HepG2 (cell line): ENCODE measurements around the gene DRC3. TPM values are rescaled to one million over a fixed set of nuclear protein-coding genes. Genes with fewer than 3 reads are reported as not detected.

Experiments used
- ATAC-seq: fragments of 200-7000 bp; cut with Tn5 transposase; 3 replicates; pipeline ENCODE4 v1.9.1; 2020; ENCODE audit warnings: mild to moderate bottlenecking, moderate library complexity
- BruUV-seq: library from RNA; stranded (reverse); fragments of 400-500 nt; replicated peaks from 2 replicates; lab custom pipeline; 2021; lab: Mats Ljungman, UMichigan
- CTCF ChIA-PET: fragments of 300-600 bp; formaldehyde crosslinking; extraction: SDS; loops from one replicate; lab custom pipeline; 2021; ENCODE audit warnings: low total read pairs, inconsistent platforms, low intra/inter-chr PET ratio; lab: Yijun Ruan, JAX
- POLR2A ChIA-PET: fragments of 350-600 bp; sonication (Branson Sonifier 250); formaldehyde crosslinking; loops from one replicate; lab custom pipeline; 2020; ENCODE audit warnings: antibody characterized with exemption, inconsistent platforms; lab: Yijun Ruan, JAX
- DNase-seq: peaks from one replicate; pipeline ENCODE4 v3.0.0-alpha.2; 2015; ENCODE audit warnings: low spot score
- FAIRE-seq: peaks from 3 replicates; lab custom pipeline; 2011; peaks lifted over from hg19 to GRCh38; lab: Jason Lieb, UNC
- H2AFZ ChIP-seq: one replicate; pipeline ENCODE4 v1.6.1; 2011; ENCODE audit warnings: low read length, inconsistent platforms
- H3K27ac ChIP-seq: fragments of 300-600 bp; 3 replicates; pipeline ENCODE4 v1.8.0; 2011; ENCODE audit warnings: mixed run types, mild to moderate bottlenecking, mixed read lengths, low read length, inconsistent platforms; ENCODE audit not compliant: insufficient read depth; ENCODE audit errors: extremely low read length
- H3K27me3 ChIP-seq, 2 experiments: fragments of 200-600 bp in 1 of 2; 2 replicates in 1 of 2; 3 replicates in 1 of 2; pipeline versions ENCODE4 v1.6.0 to v1.8.0; 2011; ENCODE audit warnings: low read length in 2 of 2, mild to moderate bottlenecking in 2 of 2, moderate library complexity in 2 of 2, inconsistent platforms in 1 of 2; ENCODE audit not compliant: insufficient read depth in 2 of 2, control insufficient read depth in 1 of 2
- H3K36me3 ChIP-seq, 2 experiments: fragments of 200-600 bp in 1 of 2; replicated peaks in 1 of 2; 2 replicates in 1 of 2; 3 replicates in 1 of 2; pipeline versions ENCODE4 v1.5.1 to v1.8.0; 2011; ENCODE audit warnings: low read length in 2 of 2, inconsistent platforms in 1 of 2; ENCODE audit not compliant: insufficient read depth in 2 of 2, control insufficient read depth in 1 of 2
- H3K4me1 ChIP-seq: 2 replicates; pipeline ENCODE4 v1.5.1; 2012; ENCODE audit warnings: low read length, inconsistent platforms; ENCODE audit not compliant: insufficient read depth
- H3K4me2 ChIP-seq: 2 replicates; pipeline ENCODE4 v1.6.0; 2011; ENCODE audit warnings: low read depth, low read length, inconsistent platforms
- H3K4me3 ChIP-seq, 3 experiments: fragments of 200-600 bp in 1 of 3; sonication (generic), shearing (Covaris generic) in 1 of 3; replicated peaks in 1 of 3; 2 replicates each; pipeline ENCODE4 v1.5.1; 2011 to 2016; ENCODE audit warnings: low read length in 3 of 3, inconsistent platforms in 2 of 3, low read depth in 2 of 3, mild to moderate bottlenecking in 2 of 3, control low read depth in 1 of 3, mixed read lengths in 1 of 3; ENCODE audit not compliant: insufficient read depth in 1 of 3
- H3K79me2 ChIP-seq: one replicate; pipeline ENCODE4 v1.6.1; 2011; ENCODE audit warnings: low read length, inconsistent platforms; ENCODE audit not compliant: insufficient read depth
- H3K9ac ChIP-seq: 2 replicates; pipeline ENCODE4 v1.6.0; 2011; ENCODE audit warnings: mild to moderate bottlenecking, low read depth, low read length, inconsistent platforms; ENCODE audit not compliant: insufficient read depth
- H3K9me3 ChIP-seq: 2 replicates; pipeline ENCODE4 v1.5.1; 2012; ENCODE audit warnings: mild to moderate bottlenecking, low read length
- H4K20me1 ChIP-seq: 2 replicates; pipeline ENCODE4 v1.6.0; 2011; ENCODE audit warnings: inconsistent platforms, mild to moderate bottlenecking, low read length, moderate library complexity; ENCODE audit not compliant: insufficient read depth
- ARID5B ChIP-seq: IDR thresholded peaks from 2 replicates; pipeline ENCODE4 v1.4.0; 2020; ENCODE audit warnings: mild to moderate bottlenecking, missing genetic modification reagents
- HMGA1 ChIP-seq: sonication (generic); formaldehyde crosslinking; conservative IDR thresholded peaks from 2 replicates; pipeline ENCODE4 v1.4.0; 2020; ENCODE audit warnings: missing genetic modification reagents
- NFIB ChIP-seq: sonication (generic); formaldehyde crosslinking; IDR thresholded peaks from 2 replicates; pipeline ENCODE4 v1.9.0; 2021; ENCODE audit warnings: missing genetic modification reagents, mild to moderate bottlenecking, borderline replicate concordance
- NFYB ChIP-seq: sonication (generic); formaldehyde crosslinking; IDR thresholded peaks from 2 replicates; pipeline ENCODE4 v1.4.0; 2020; ENCODE audit warnings: missing genetic modification reagents
- NPAS2 ChIP-seq: sonication (generic); formaldehyde crosslinking; IDR thresholded peaks from 2 replicates; pipeline ENCODE4 v1.8.0; 2022; ENCODE audit warnings: mild to moderate bottlenecking, missing genetic modification reagents, borderline replicate concordance
- PCBP1 ChIP-seq: fragments of 200-400 bp; formaldehyde crosslinking; IDR thresholded peaks from 2 replicates; pipeline ENCODE4 v1.6.1; 2017; ENCODE audit warnings: mild to moderate bottlenecking, low read depth, low read length, borderline replicate concordance
- PHF20 ChIP-seq: sonication (generic); formaldehyde crosslinking; IDR thresholded peaks from 2 replicates; pipeline ENCODE4 v1.5.0; 2020; ENCODE audit warnings: mild to moderate bottlenecking, missing genetic modification reagents
- RBFOX2 ChIP-seq: fragments of 200-400 bp; formaldehyde crosslinking; IDR thresholded peaks from 2 replicates; pipeline ENCODE4 v1.6.1; 2017; ENCODE audit warnings: low read depth, mild to moderate bottlenecking, low read length
- SP2 ChIP-seq: sonication (generic); formaldehyde crosslinking; IDR thresholded peaks from 2 replicates; pipeline ENCODE4 v1.5.1; 2020; ENCODE audit warnings: mild to moderate bottlenecking, missing genetic modification reagents
- SP5 ChIP-seq: IDR thresholded peaks from 2 replicates; pipeline ENCODE4 v1.6.1; 2016; ENCODE audit warnings: low read depth, borderline replicate concordance
- ZNF17 ChIP-seq: sonication (generic); formaldehyde crosslinking; IDR thresholded peaks from 2 replicates; pipeline ENCODE4 v1.5.0; 2020; ENCODE audit warnings: mild to moderate bottlenecking, missing genetic modification reagents
- ZNF746 ChIP-seq: sonication (generic); formaldehyde crosslinking; IDR thresholded peaks from 2 replicates; pipeline ENCODE4 v1.8.0; 2022; ENCODE audit warnings: mild to moderate bottlenecking, missing genetic modification reagents
- ZNF850 ChIP-seq: sonication (generic); formaldehyde crosslinking; conservative IDR thresholded peaks from 2 replicates; pipeline ENCODE4 v1.9.0; 2021; ENCODE audit warnings: mild to moderate bottlenecking, missing genetic modification reagents
- ZSCAN12 ChIP-seq: sonication (generic); formaldehyde crosslinking; IDR thresholded peaks from 2 replicates; pipeline ENCODE4 v1.9.0; 2021; ENCODE audit warnings: mild to moderate bottlenecking, missing genetic modification reagents
- WGBS: methylation state at CpG from one replicate; pipeline ENCODE4 v1.1.6; 2017; ENCODE audit warnings: low lambda C conversion rate; 5-methylcytosine and 5-hydroxymethylcytosine counted together
- in situ Hi-C: cut with HindIII; loops from 2 replicates; pipeline ENCODE4 v1.10.0; 2017; ENCODE audit warnings: low pct_unique_long_range_greater_than_20kb; ENCODE audit not compliant: extremely low pct_ligation_motif_present
- intact Hi-C: fragments of 100-400 bp; cut with micrococcal nuclease; formaldehyde crosslinking; loops from one replicate; pipeline ENCODE4 v1.10.0; 2022; ENCODE audit not compliant: unreplicated experiment
- polyA plus RNA-seq, 8 experiments: library from polyadenylated mRNA; depleted of rRNA in 3 of 8; stranded (reverse) in 7 of 8; unstranded in 1 of 8; fragments of >200 nt; fragmentation: Illumina TruSeq in 4 of 8; extraction: Trizol in 4 of 8; gene quantifications; 2 replicates each; pipeline versions ENCODE4 v1.2.1 to v1.2.3, GENCODE V29; 2011 to 2016; ENCODE audit warnings: low read depth in 4 of 8, missing spikeins in 1 of 8, mixed read lengths in 1 of 8; ENCODE audit not compliant: insufficient read depth in 1 of 8
- total RNA-seq, 5 experiments: library from RNA; depleted of rRNA; stranded (reverse); fragments of >200 nt; fragmentation: Illumina TruSeq; extraction: Trizol; gene quantifications; 2 replicates each; pipeline ENCODE4 v1.2.3, GENCODE V29; 2016; ENCODE audit warnings: low read depth in 1 of 5

Gene DRC3
- total and polyA plus RNA-seq, 2 of the 13 experiments (the other 11 are each of a cell fraction or from before 2014, with no cell fraction given), result 0.53 to 0.87 TPM

- no peak for FAIRE-seq
- no peaks in the 10 kb centered on the region for H3K79me2 ChIP-seq
- no peak overlapping the region for H3K4me3 ChIP-seq
- H3K27me3 ChIP-seq, result peaks cover 7 to 26% of the 10 kb centered on the region in 2 experiments; a peak in 4 of 5 replicates
- no peak for ATAC-seq
- BruUV-seq, result no TSS peak
- TF ChIP-seq SP2 (CRISPR knock-in tag) (no peak), PCBP1 (no peak), NFYB (CRISPR knock-in tag) (no peak), PHF20 (CRISPR knock-in tag) (no peak), NFIB (CRISPR knock-in tag) (no peak), RBFOX2 (no peak), ZNF746 (CRISPR knock-in tag) (no peak), SP5 (no peak), ZNF850 (CRISPR knock-in tag) (no peak), NPAS2 (CRISPR knock-in tag) (no peak)
- TF ChIP-seq, all 625 proteins: peak for 0
- H3K4me1 ChIP-seq, result peaks cover 17% of the 10 kb centered on the region
- H3K9me3 ChIP-seq, result no peaks in the 10 kb centered on the region
- ChIA-PET POLR2A (no interaction called here), CTCF (no interaction called here)
- 29% methylated on average over 5 of the region's 9 CpGs for WGBS
- no peaks in the 10 kb centered on the region for H3K36me3 ChIP-seq
- no peak overlapping the region for H2AFZ ChIP-seq
- H3K9ac ChIP-seq, result no peak overlapping the region
- no peak overlapping the region for H3K27ac ChIP-seq
- no peak for DNase-seq
- no peaks in the 10 kb centered on the region for H4K20me1 ChIP-seq
- intact Hi-C loops, result no loop called here
- H3K4me2 ChIP-seq, result no peak overlapping the region
- in situ Hi-C loops, result no loop called here
Observed at GRCh38 chr17:17981330-17981729, 8.7 kb downstream of the DRC3 start.

DNA sequence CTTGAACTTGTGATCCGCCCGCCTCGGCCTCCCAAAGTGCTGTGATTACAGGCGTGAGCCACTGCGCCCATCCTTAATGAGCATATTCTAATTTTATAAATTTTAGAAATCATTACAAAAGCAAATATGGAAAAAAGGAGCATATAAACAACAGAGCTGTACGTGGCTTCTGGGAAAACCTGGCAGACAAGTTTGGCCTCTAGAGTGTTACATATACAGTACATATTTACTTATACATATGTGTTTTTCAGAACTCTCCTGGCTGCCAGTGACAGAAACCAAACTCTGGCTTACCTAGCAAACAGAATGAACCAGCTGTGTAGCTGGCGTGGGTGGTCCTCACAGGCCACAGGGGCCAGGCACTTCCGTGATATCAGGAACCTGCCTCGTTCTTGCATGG lies 10.1 kb downstream of the DRC3 start:
- ChIA-PET POLR2A (interaction anchor here (2.1 kb wide), 1 partner anchor 10 kb away, joined by 13 read pairs; the partner anchor contains the start of genes DRC3 and TOM1L2), CTCF (no interaction called here)
- DNase-seq, result no peak
- Histone ChIP-seq H3K27ac (no peak overlapping the region), H3K4me3 (peak overlapping the region in 2 of 3 experiments; percentile 1 to 30; a peak in 1 of 6 replicates), H3K36me3 (no peaks in the 10 kb centered on the region), H3K79me2 (no peaks in the 10 kb centered on the region), H3K9ac (no peak overlapping the region), H3K9me3 (no peaks in the 10 kb centered on the region), H4K20me1 (no peaks in the 10 kb centered on the region), H2AFZ (peak overlapping the region; percentile 80), H3K4me2 (peak overlapping the region; percentile 81), H3K4me1 (peaks cover 17% of the 10 kb centered on the region), H3K27me3 (peaks cover 4 to 19% of the 10 kb centered on the region in 2 experiments; a peak in 4 of 5 replicates)
- intact Hi-C loops, result no loop called here
- 46% methylated on average over 9 of the region's 9 CpGs for WGBS
- in situ Hi-C loops, result no loop called here
- FAIRE-seq, result no peak
- peak; percentile 11; the same call in 1 of the 3 replicates for ATAC-seq
- no TSS peak for BruUV-seq
- TF ChIP-seq HMGA1, result no peak
- no peak for TF ChIP-seq ARID5B (CRISPR knock-in tag)
- TF ChIP-seq ZNF17 (CRISPR knock-in tag), result no peak
- no peak for TF ChIP-seq ZSCAN12
